ENCODE data around the gene PACS2.

Gene PACS2

GRCh38 chr14:105353136-105353535 is 38.6 kb downstream of the PACS2 start:
- H2BK15ac ChIP-seq (replicated peaks; ENCODE audit: low read depth), result no peak overlapping the region
- H3K4me3 ChIP-seq (ENCODE audit: low read length), result no peak overlapping the region
- no peak overlapping the region for H3K4ac ChIP-seq (ENCODE audit: low read depth, low read length)
- no peak overlapping the region for H4K8ac ChIP-seq (ENCODE audit: low read depth, low read length)
- H3K36me3 ChIP-seq (ENCODE audit: control insufficient read depth, insufficient read depth, low read length), result no peaks in the 10 kb centered on the region
- no peak overlapping the region for H3K56ac ChIP-seq (ENCODE audit: low read length)
- H3K79me2 ChIP-seq (ENCODE audit: control insufficient read depth, insufficient read depth, low read length), result no peaks in the 10 kb centered on the region
- H2BK5ac ChIP-seq (ENCODE audit: low read length), result no peak overlapping the region
- whole genome bisulfite sequencing (ENCODE audit: extremely low coverage, insufficient coverage, low lambda C conversion rate), result no CpG with 5 or more reads among the region's 10 CpGs
- no peak overlapping the region for H2AK5ac ChIP-seq (ENCODE audit: low read length)
- H3K23ac ChIP-seq (ENCODE audit: low read length), result no peak overlapping the region
- H3K4me1 ChIP-seq (ENCODE audit: control insufficient read depth, low read depth, low read length), result no peaks in the 10 kb centered on the region
- no peak overlapping the region for H3K4me2 ChIP-seq (ENCODE audit: low read length)
- no peak for DNase-seq
- H2BK120ac ChIP-seq (ENCODE audit: low read depth, low read length), result no peak overlapping the region
- H3K18ac ChIP-seq (ENCODE audit: low read length), result no peak overlapping the region
- no peak overlapping the region for H3K27ac ChIP-seq (ENCODE audit: low read depth, low read length)
- no peaks in the 10 kb centered on the region for H3K79me1 ChIP-seq (ENCODE audit: low read length)
- H3K9ac ChIP-seq (ENCODE audit: low read length), result no peak overlapping the region
- H3K27me3 ChIP-seq (ENCODE audit: insufficient read depth, low read length, poor library complexity), result no peaks in the 10 kb centered on the region
- H4K5ac ChIP-seq (ENCODE audit: low read length), result no peak overlapping the region

GRCh38 chr14:105354541-105354940 is 40.0 kb downstream of the PACS2 start:
- H3K36me3 ChIP-seq (ENCODE audit: control insufficient read depth, insufficient read depth, low read length), result no peaks in the 10 kb centered on the region
- H2BK120ac ChIP-seq (ENCODE audit: low read depth, low read length), result no peak overlapping the region
- H3K27ac ChIP-seq (ENCODE audit: low read depth, low read length), result no peak overlapping the region
- H3K4me2 ChIP-seq (ENCODE audit: low read length), result no peak overlapping the region
- no peak overlapping the region for H4K5ac ChIP-seq (ENCODE audit: low read length)
- DNase-seq, result no peak
- H3K27me3 ChIP-seq (ENCODE audit: insufficient read depth, low read length, poor library complexity), result no peaks in the 10 kb centered on the region
- no peak overlapping the region for H3K18ac ChIP-seq (ENCODE audit: low read length)
- no peak overlapping the region for H2BK15ac ChIP-seq (replicated peaks; ENCODE audit: low read depth)
- H3K56ac ChIP-seq (ENCODE audit: low read length), result no peak overlapping the region
- H2AK5ac ChIP-seq (ENCODE audit: low read length), result no peak overlapping the region
- no peak overlapping the region for H3K23ac ChIP-seq (ENCODE audit: low read length)
- no peak overlapping the region for H2BK5ac ChIP-seq (ENCODE audit: low read length)
- H3K4me1 ChIP-seq (ENCODE audit: control insufficient read depth, low read depth, low read length), result no peaks in the 10 kb centered on the region
- H3K9ac ChIP-seq (ENCODE audit: low read length), result no peak overlapping the region
- no peak overlapping the region for H3K4ac ChIP-seq (ENCODE audit: low read depth, low read length)
- H3K79me1 ChIP-seq (ENCODE audit: low read length), result no peaks in the 10 kb centered on the region
- H3K4me3 ChIP-seq (ENCODE audit: low read length), result no peak overlapping the region
- no peaks in the 10 kb centered on the region for H3K79me2 ChIP-seq (ENCODE audit: control insufficient read depth, insufficient read depth, low read length)
- H4K8ac ChIP-seq (ENCODE audit: low read depth, low read length), result no peak overlapping the region
- WGBS (ENCODE audit: extremely low coverage, insufficient coverage, low lambda C conversion rate), result no CpG with 5 or more reads among the region's 20 CpGs

- Histone ChIP-seq H3K23ac (ENCODE audit: low read length) (no peak overlapping the region), H3K56ac (ENCODE audit: low read length) (no peak overlapping the region), H2BK5ac (ENCODE audit: low read length) (no peak overlapping the region), H3K4me3 (ENCODE audit: low read length) (no peak overlapping the region), H3K18ac (ENCODE audit: low read length) (no peak overlapping the region), H3K4ac (ENCODE audit: low read depth, low read length) (no peak overlapping the region), H2AK5ac (ENCODE audit: low read length) (no peak overlapping the region), H2BK15ac (replicated peaks; ENCODE audit: low read depth) (no peak overlapping the region), H3K36me3 (ENCODE audit: control insufficient read depth, insufficient read depth, low read length) (no peaks in the 10 kb centered on the region), H3K79me2 (ENCODE audit: control insufficient read depth, insufficient read depth, low read length) (no peaks in the 10 kb centered on the region), H3K9ac (ENCODE audit: low read length) (no peak overlapping the region), H4K5ac (ENCODE audit: low read length) (no peak overlapping the region), H3K79me1 (ENCODE audit: low read length) (no peaks in the 10 kb centered on the region), H3K27me3 (ENCODE audit: insufficient read depth, low read length, poor library complexity) (no peaks in the 10 kb centered on the region), H3K27ac (ENCODE audit: low read depth, low read length) (no peak overlapping the region), H2BK120ac (ENCODE audit: low read depth, low read length) (no peak overlapping the region), H3K4me1 (ENCODE audit: control insufficient read depth, low read depth, low read length) (no peaks in the 10 kb centered on the region), H4K8ac (ENCODE audit: low read depth, low read length) (no peak overlapping the region), H3K4me2 (ENCODE audit: low read length) (no peak overlapping the region)
- DNase-seq, result no peak
- no CpG with 5 or more reads among the region's 27 CpGs for WGBS (ENCODE audit: extremely low coverage, insufficient coverage, low lambda C conversion rate)
These were observed 40.6 kb downstream of the PACS2 start for GRCh38 chr14:105355049-105355575.

GRCh38 chr14:105355850-105356604 is 41.5 kb downstream of the PACS2 start:
- H2BK5ac ChIP-seq (ENCODE audit: low read length), result no peak overlapping the region
- no peak overlapping the region for H3K4ac ChIP-seq (ENCODE audit: low read depth, low read length)
- H2BK120ac ChIP-seq (ENCODE audit: low read depth, low read length), result no peak overlapping the region
- H3K79me2 ChIP-seq (ENCODE audit: control insufficient read depth, insufficient read depth, low read length), result no peaks in the 10 kb centered on the region
- H4K5ac ChIP-seq (ENCODE audit: low read length), result no peak overlapping the region
- H3K4me1 ChIP-seq (ENCODE audit: control insufficient read depth, low read depth, low read length), result no peaks in the 10 kb centered on the region
- no peak overlapping the region for H3K4me2 ChIP-seq (ENCODE audit: low read length)
- H2AK5ac ChIP-seq (ENCODE audit: low read length), result no peak overlapping the region
- no peak overlapping the region for H3K56ac ChIP-seq (ENCODE audit: low read length)
- H2BK15ac ChIP-seq (replicated peaks; ENCODE audit: low read depth), result no peak overlapping the region
- H3K23ac ChIP-seq (ENCODE audit: low read length), result no peak overlapping the region
- no peaks in the 10 kb centered on the region for H3K79me1 ChIP-seq (ENCODE audit: low read length)
- no peaks in the 10 kb centered on the region for H3K36me3 ChIP-seq (ENCODE audit: control insufficient read depth, insufficient read depth, low read length)
- H3K27ac ChIP-seq (ENCODE audit: low read depth, low read length), result no peak overlapping the region
- H3K9ac ChIP-seq (ENCODE audit: low read length), result no peak overlapping the region
- no peak overlapping the region for H3K18ac ChIP-seq (ENCODE audit: low read length)
- no peak for DNase-seq
- no peak overlapping the region for H4K8ac ChIP-seq (ENCODE audit: low read depth, low read length)
- H3K27me3 ChIP-seq (ENCODE audit: insufficient read depth, low read length, poor library complexity), result no peaks in the 10 kb centered on the region
- WGBS (ENCODE audit: extremely low coverage, insufficient coverage, low lambda C conversion rate), result no CpG with 5 or more reads among the region's 22 CpGs
- no peak overlapping the region for H3K4me3 ChIP-seq (ENCODE audit: low read length)

GRCh38 chr14:105356927-105357326 is 42.4 kb downstream of the PACS2 start:
- no peak overlapping the region for H3K4ac ChIP-seq (ENCODE audit: low read depth, low read length)
- WGBS (ENCODE audit: extremely low coverage, insufficient coverage, low lambda C conversion rate), result no CpG with 5 or more reads among the region's 9 CpGs
- no peak overlapping the region for H4K8ac ChIP-seq (ENCODE audit: low read depth, low read length)
- H2AK5ac ChIP-seq (ENCODE audit: low read length), result no peak overlapping the region
- no peak overlapping the region for H2BK5ac ChIP-seq (ENCODE audit: low read length)
- no peak overlapping the region for H3K27ac ChIP-seq (ENCODE audit: low read depth, low read length)
- H3K27me3 ChIP-seq (ENCODE audit: insufficient read depth, low read length, poor library complexity), result no peaks in the 10 kb centered on the region
- no peak overlapping the region for H4K5ac ChIP-seq (ENCODE audit: low read length)
- H3K23ac ChIP-seq (ENCODE audit: low read length), result no peak overlapping the region
- no peak overlapping the region for H3K9ac ChIP-seq (ENCODE audit: low read length)
- H3K56ac ChIP-seq (ENCODE audit: low read length), result no peak overlapping the region
- H3K4me3 ChIP-seq (ENCODE audit: low read length), result no peak overlapping the region
- no peak overlapping the region for H2BK15ac ChIP-seq (replicated peaks; ENCODE audit: low read depth)
- no peak for DNase-seq
- no peak overlapping the region for H2BK120ac ChIP-seq (ENCODE audit: low read depth, low read length)
- no peaks in the 10 kb centered on the region for H3K79me1 ChIP-seq (ENCODE audit: low read length)
- H3K4me1 ChIP-seq (ENCODE audit: control insufficient read depth, low read depth, low read length), result no peaks in the 10 kb centered on the region
- H3K36me3 ChIP-seq (ENCODE audit: control insufficient read depth, insufficient read depth, low read length), result no peaks in the 10 kb centered on the region
- no peaks in the 10 kb centered on the region for H3K79me2 ChIP-seq (ENCODE audit: control insufficient read depth, insufficient read depth, low read length)
- H3K18ac ChIP-seq (ENCODE audit: low read length), result no peak overlapping the region
- H3K4me2 ChIP-seq (ENCODE audit: low read length), result no peak overlapping the region

GRCh38 chr14:105357626-105358025 is 43.1 kb downstream of the PACS2 start:
- H2BK15ac ChIP-seq (replicated peaks; ENCODE audit: low read depth), result no peak overlapping the region
- no peaks in the 10 kb centered on the region for H3K36me3 ChIP-seq (ENCODE audit: control insufficient read depth, insufficient read depth, low read length)
- H2BK5ac ChIP-seq (ENCODE audit: low read length), result no peak overlapping the region
- H3K56ac ChIP-seq (ENCODE audit: low read length), result no peak overlapping the region
- H3K27me3 ChIP-seq (ENCODE audit: insufficient read depth, low read length, poor library complexity), result no peaks in the 10 kb centered on the region
- no peak overlapping the region for H4K8ac ChIP-seq (ENCODE audit: low read depth, low read length)
- H3K9ac ChIP-seq (ENCODE audit: low read length), result no peak overlapping the region
- no peaks in the 10 kb centered on the region for H3K4me1 ChIP-seq (ENCODE audit: control insufficient read depth, low read depth, low read length)
- H3K23ac ChIP-seq (ENCODE audit: low read length), result no peak overlapping the region
- no peak overlapping the region for H4K5ac ChIP-seq (ENCODE audit: low read length)
- no peak overlapping the region for H3K4ac ChIP-seq (ENCODE audit: low read depth, low read length)
- H2BK120ac ChIP-seq (ENCODE audit: low read depth, low read length), result no peak overlapping the region
- H3K18ac ChIP-seq (ENCODE audit: low read length), result no peak overlapping the region
- H3K4me2 ChIP-seq (ENCODE audit: low read length), result no peak overlapping the region
- no peak for DNase-seq
- H3K79me1 ChIP-seq (ENCODE audit: low read length), result no peaks in the 10 kb centered on the region
- no peaks in the 10 kb centered on the region for H3K79me2 ChIP-seq (ENCODE audit: control insufficient read depth, insufficient read depth, low read length)
- H3K27ac ChIP-seq (ENCODE audit: low read depth, low read length), result no peak overlapping the region
- H3K4me3 ChIP-seq (ENCODE audit: low read length), result no peak overlapping the region
- WGBS (ENCODE audit: extremely low coverage, insufficient coverage, low lambda C conversion rate), result no CpG with 5 or more reads among the region's 17 CpGs
- H2AK5ac ChIP-seq (ENCODE audit: low read length), result no peak overlapping the region
